ENCODE data around the gene SLC31A1. TPM values are rescaled to one million over a fixed set of nuclear protein-coding genes. Genes with fewer than 3 reads are reported as not detected.
A peak's percentile ranks its signal among the peaks of the same experiment; 100 is the strongest.

Gene SLC31A1
- total RNA-seq, 1 experiment from 2014 or later, result 56.3 TPM

DNA sequence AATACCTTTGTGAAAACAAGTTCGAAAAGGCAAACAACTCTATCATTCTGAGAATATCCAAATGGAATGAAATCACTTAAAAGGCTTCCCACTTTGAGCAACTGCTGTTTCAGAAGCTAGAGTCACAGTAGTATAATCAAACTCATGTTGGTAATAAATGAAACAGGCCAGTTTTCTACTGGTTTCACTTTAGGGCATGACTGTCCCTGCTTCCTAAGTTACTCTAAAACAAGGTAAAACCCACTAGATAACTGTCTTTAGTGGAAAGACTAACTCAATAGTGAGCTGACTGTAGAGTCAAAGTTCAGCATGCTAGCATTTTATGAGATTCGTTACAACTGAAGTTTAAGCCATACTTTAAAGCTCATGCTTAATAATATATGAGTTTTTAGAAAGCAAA is 48.0 kb downstream of the SLC31A1 start:
- Mint-ChIP-seq H3K4me1 (ENCODE audit: insufficient read depth, unreplicated experiment) (peaks cover 11% of the 10 kb centered on the region), H3K9me3 (ENCODE audit: unreplicated experiment) (no peaks in the 10 kb centered on the region), H3K27me3 (ENCODE audit: insufficient read depth, unreplicated experiment) (no peaks in the 10 kb centered on the region), H3K27ac (ENCODE audit: low read depth, unreplicated experiment) (no peak overlapping the region), H3K4me3 (ENCODE audit: unreplicated experiment) (no peak overlapping the region), H3K36me3 (ENCODE audit: insufficient read depth, unreplicated experiment) (peaks cover 69% of the 10 kb centered on the region)
- no TSS peak for BruUV-seq (replicated peaks)
- ChIA-PET CTCF (interaction anchor here (0.6 to 1.5 kb wide), 8 partner anchors 9 to 406 kb away, joined by 3 to 4 read pairs (median 3); partner anchors contain the start of gene SLC31A1), POLR2A (interaction anchor here (0.9 to 1.3 kb wide), 2 partner anchors 47 to 48 kb away, joined by 3 to 4 read pairs; partner anchors contain the start of genes FKBP15 and SLC31A1)
- TF ChIP-seq CTCF (IDR thresholded peaks at IDR 0.05; ENCODE audit: unreplicated experiment), result no peak
- intact Hi-C loops (cut with micrococcal nuclease), result no loop called here
- DNase-seq (ENCODE audit: unreplicated experiment), result no peak

DNA sequence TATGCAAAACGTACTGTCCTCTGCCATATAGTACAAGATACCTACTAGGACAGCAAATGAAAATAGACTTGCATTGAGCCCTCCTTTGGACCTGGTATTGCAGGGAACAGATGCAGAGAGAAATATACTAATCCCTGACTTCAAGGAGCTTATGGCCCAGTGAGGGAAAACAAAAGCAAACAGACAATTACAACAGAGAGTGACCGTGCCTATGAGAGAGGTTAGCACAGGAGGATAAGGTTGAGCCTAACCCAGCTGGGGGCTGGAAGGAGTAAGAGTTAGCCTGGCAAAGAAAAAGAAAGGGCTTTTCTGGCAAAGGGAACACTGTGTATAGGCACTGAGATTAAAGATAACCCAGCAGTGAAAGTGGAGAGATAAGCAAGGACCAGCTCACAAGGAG is 48.5 kb downstream of the SLC31A1 start:
- Mint-ChIP-seq H3K36me3 (ENCODE audit: insufficient read depth, unreplicated experiment) (peaks cover 65% of the 10 kb centered on the region), H3K27ac (ENCODE audit: low read depth, unreplicated experiment) (no peak overlapping the region), H3K4me3 (ENCODE audit: unreplicated experiment) (no peak overlapping the region), H3K4me1 (ENCODE audit: insufficient read depth, unreplicated experiment) (peaks cover 12% of the 10 kb centered on the region), H3K9me3 (ENCODE audit: unreplicated experiment) (no peaks in the 10 kb centered on the region), H3K27me3 (ENCODE audit: insufficient read depth, unreplicated experiment) (no peaks in the 10 kb centered on the region)
- no peak for TF ChIP-seq CTCF (IDR thresholded peaks at IDR 0.05; ENCODE audit: unreplicated experiment)
- ChIA-PET POLR2A (interaction anchor here (0.9 to 1.3 kb wide), 3 partner anchors 47 to 141 kb away, joined by 3 to 4 read pairs (median 4); partner anchors contain the start of genes C9orf43, FKBP15, POLE3 and SLC31A1), CTCF (interaction anchor here (0.8 to 1.5 kb wide), 4 partner anchors 10 to 389 kb away, joined by 3 to 4 read pairs (median 3); no protein-coding TSS in a partner anchor)
- DNase-seq (ENCODE audit: unreplicated experiment), result no peak
- no TSS peak for BruUV-seq (replicated peaks)
- intact Hi-C loops (cut with micrococcal nuclease), result no loop called here

- Mint-ChIP-seq H3K4me1 (ENCODE audit: insufficient read depth, unreplicated experiment) (peaks cover 12% of the 10 kb centered on the region), H3K4me3 (ENCODE audit: unreplicated experiment) (no peak overlapping the region), H3K27ac (ENCODE audit: low read depth, unreplicated experiment) (no peak overlapping the region), H3K36me3 (ENCODE audit: insufficient read depth, unreplicated experiment) (peaks cover 64% of the 10 kb centered on the region), H3K27me3 (ENCODE audit: insufficient read depth, unreplicated experiment) (no peaks in the 10 kb centered on the region), H3K9me3 (ENCODE audit: unreplicated experiment) (no peaks in the 10 kb centered on the region)
- ChIA-PET POLR2A (interaction anchor here (0.6 to 8.1 kb wide), 30 partner anchors 9 to 895 kb away, joined by 3 to 99 read pairs (median 4); partner anchors contain the start of genes ALAD, C9orf43, FKBP15 and HDHD3), CTCF (interaction anchor here (0.6 to 7.2 kb wide), 43 partner anchors 8 to 1000 kb away, joined by 3 to 141 read pairs (median 4); partner anchors contain the start of genes ALAD, C9orf43, FKBP15 and HDHD3)
- DNase-seq (ENCODE audit: unreplicated experiment), result peak; percentile 72
- BruUV-seq (replicated peaks), result no TSS peak
- peak; percentile 55 for TF ChIP-seq CTCF (IDR thresholded peaks at IDR 0.05; ENCODE audit: unreplicated experiment)
- intact Hi-C loops (cut with micrococcal nuclease), result loop anchor here (1.0 to 2.0 kb wide), 2 partner anchors 124 to 127 kb away; partner anchors contain the start of genes ALAD and SLC31A2
These were observed 53.3 kb downstream of the SLC31A1 start for GRCh38 chr9:113274474-113275156.
